Measurements from ENCODE around the gene SMIM31.

SMIM31 gene

DNA sequence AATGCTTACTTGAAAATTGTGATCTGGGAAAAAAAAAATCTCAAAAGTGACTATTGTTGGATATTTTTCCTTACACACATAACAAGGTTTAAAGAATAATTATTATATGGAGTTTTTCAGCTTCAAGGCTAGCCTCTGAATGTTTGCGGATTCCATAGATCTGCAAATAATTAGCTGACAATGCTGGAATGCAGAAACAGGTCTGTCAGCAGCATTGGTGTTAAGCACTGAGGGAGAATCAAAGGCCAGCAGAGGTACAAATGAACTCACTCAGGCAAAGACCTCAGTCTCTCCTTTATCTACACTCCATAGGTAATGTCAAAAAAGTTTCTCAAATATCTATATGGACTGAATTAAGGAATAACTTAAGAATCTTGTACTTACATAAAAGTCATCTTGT is 35.1 kb downstream of the SMIM31 start:
- no peak for DNase-seq

DNA sequence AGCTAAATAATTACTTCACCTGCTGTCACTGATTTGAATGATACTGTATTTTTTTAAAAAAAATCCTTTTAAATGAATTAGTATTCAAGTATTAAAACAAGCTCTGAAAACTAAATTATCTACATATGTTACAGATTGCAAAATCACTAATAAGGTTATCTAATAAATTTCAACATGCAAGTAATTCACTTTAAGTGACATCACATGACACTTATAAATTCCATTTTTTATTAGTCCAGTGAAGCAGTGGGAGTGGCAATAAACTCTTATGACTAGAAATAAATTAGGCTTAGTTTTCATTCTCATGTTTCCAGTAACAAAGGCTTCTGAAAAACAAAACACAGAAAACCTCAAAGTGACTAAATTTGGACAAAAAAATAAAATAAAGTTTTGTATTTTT is 36.3 kb downstream of the SMIM31 start:
- DNase-seq, result no peak

DNA sequence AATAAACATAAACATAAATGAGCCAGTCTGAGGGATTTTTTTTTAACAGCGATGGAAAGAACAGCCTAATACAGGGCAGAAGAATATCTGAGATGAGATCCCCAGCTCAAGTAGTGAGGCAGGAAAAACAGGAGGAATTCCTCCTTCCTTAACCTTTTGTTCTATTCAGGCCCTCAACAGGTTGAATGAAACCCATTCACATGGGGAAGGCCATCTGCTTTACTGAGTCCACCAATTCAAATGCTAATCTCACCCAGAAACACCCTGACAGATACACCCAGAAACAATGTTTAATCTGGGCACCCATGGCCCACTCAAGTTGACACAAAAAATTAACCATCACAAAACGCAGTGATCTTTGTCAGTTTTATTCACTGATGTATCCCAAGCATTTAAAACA is 45.5 kb downstream of the SMIM31 start:
- DNase-seq, result no peak

DNA sequence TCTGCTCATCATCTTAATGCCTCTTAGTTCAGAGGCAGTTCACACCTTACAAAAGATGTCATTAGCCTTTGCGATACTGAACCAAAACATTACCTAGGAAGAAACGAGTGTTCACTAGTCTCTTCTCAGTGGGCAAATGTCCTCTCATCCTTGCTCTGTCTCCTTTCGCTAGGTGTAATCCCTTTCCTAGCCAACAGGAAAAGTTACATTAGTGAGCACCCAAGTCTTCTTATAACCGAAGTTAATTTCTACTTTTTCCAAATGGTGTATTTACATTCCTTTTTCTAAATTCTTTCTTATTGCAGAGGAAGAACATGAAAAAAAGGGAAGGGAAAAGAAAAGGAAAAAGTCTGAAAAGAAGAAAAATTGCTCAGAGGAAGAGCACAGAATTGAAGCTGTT is 46.9 kb downstream of the SMIM31 start:
- DNase-seq, result no peak

DNA sequence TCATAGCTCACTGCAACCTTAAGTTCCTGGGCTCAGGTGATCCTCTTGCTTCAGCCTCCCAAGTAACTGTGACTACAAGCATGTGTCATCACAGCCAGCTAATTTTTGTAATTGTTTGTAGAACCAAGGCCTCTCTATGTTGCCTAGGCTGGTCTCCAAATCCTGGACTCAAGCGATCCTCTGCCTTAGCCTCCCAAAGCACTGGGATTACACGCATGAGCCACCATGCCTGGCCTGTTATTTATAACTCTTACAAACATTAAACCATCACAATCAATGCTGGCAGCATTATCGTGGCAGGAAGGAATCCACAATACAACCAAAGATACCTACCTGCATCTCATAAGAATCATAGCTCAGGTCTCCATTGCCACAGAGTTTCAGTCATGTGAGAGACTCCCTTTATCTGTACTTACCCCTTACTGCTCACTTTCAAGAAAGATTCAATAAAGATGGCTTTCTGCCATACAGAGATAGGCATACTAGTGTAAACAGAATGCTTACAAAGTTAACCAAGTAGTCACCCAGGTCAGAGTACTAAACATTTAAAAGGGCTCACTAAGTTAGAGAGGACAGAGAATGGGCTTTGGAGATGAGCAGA is 48.5 kb downstream of the SMIM31 start:
- DNase-seq, result no peak

DNA sequence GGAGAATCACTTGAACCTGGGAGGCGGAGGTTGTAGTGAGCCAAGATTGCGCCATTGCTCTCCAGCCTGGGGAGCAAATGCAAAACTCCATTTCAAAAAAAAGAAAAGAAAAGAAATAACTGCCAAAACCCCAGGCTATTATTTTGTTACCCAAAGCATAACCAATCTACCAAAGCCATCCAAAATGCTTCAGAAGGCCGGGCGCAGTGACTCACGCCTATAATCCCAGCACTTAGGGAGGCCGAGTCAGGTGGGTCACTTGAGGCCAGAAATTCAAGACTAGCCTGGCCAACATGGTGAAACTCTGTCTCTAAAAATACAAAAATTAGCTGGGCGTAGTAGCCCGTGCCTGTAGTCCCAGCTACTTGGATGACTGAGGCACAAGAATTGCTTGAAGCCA is 49.8 kb downstream of the SMIM31 start:
- DNase-seq, result no peak

DNA sequence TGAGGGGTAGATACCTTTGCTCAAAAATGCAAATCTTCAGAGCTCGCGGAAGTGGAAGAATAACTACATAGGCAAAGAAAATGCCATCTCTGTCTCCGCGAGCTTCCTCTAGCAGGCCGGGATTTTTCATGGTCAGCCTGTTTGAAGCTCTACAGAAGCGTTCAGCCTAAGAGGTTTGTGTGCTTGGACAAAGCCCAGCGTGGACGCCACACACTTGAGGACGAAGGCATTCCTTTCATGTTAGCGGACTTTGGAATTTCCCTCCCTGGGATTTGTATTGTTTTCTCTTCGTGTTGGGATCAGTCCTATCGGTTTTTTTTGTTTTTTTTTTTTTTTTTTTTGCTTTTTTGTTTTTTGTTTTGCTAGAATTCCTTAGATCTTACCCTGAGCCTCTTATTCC is 53.7 kb downstream of the SMIM31 start:
- DNase-seq, result no peak

DNA sequence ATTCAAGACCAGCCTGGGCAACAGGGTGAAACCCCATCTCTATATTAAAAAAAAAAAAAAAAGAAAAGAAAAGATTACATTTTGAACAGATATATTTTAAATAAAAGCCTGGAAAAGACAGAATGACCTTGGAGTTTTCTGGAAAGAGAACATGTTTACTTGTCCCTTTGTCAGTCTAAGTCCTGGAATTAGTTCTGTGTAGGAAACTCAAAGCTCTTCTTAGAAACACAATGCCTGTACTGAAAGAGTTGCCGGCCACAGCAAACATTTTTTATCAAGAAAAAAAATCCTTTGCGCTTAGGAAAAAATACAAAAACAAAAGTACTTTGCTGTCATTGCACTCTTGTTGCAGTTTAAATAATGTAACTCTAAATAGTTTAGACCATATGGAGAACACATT is 59.6 kb downstream of the SMIM31 start:
- no peak for DNase-seq

DNA sequence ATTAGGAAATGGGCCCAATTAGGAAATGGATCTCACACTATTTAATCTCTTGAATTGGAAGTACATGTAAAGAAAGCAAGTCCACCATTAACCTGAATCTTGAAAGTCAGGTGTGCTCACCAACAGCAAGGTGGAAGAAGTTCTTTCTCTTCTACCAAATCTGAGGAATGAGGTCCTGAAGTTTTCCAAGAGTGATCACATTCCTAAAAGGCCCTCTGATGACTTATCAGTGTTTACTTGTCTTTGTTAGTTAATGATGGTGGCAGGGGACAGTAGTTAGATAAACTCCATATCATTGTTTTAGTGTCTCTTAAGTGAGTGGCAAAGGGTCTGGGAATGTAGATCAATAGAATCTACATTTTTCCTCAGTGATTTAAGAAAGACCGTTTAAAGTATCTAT is 61.8 kb downstream of the SMIM31 start:
- DNase-seq, result no peak

DNA sequence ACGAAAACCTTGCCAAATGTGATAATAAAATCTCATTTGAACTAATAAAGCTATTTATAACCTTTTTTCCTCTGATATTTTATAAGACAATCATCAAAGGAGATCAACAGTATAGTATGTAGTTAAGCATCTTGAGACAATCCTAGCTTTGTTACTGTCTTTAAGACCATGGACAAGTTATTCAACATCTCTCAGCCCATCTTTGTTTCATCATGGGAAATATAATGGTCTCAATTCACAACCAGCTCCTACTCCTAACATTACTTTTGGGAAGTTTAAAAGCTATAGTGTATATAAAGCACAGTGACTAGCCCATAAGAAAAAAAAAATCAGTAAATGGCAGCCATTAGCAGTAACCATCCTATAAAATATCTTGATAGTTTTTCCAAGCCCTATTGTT is 65.4 kb downstream of the SMIM31 start:
- no peak for DNase-seq

DNA sequence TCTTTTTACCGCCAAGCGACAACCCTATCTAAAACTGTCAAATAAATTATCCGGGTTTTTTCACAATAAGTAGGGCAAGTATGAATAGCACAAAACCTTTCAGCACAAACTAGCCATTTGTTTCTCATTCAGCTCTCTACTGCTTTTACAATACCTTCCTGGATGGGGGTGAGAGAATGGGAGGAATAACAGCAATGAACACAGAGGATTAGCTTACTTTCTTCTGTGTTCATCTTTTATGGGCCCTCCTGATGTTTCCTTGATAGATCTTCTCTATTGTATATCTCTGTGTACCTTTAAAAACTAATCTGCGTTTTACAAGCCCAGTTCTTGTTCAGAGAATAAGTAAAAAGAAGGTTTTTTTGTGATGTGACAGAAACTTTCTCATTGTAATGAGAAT is 67.8 kb downstream of the SMIM31 start:
- DNase-seq, result no peak

DNA sequence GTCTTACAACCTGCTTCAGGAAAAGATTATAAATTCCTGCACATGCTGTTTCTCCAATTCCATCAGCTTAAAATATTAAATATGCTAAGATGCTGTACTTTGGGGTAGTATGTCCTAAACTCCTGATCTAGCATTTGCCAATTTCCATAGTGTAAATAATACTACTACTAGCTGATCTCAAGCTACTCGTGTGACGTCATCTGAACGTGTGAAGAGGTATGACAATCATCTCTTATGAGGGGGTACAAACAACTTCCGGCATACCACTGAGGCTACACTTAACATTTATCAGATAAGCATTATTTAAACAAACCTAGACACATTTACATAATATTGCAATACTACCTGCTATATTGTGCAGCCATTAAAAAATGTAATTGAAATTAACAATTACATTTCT is 70.7 kb downstream of the SMIM31 start:
- DNase-seq, result no peak

DNA sequence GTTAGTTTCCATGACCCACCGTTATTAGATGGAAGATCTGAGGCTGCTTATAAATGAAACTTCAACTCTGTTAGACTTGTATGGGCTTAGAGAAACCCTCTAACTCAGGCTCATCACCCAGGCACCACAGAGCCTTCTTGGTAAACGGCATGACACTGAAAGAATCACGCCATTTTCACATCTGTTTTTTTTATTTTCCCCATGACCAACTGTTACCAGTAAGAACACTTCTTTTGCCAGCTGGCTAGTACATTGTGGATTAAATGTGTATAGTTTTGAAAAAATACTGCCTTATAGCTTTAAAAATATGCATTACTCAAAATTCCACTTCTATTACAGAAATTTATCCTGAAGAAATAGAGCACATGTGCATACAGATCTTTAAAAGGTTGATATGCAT is 75.0 kb downstream of the SMIM31 start:
- no peak for DNase-seq

DNA sequence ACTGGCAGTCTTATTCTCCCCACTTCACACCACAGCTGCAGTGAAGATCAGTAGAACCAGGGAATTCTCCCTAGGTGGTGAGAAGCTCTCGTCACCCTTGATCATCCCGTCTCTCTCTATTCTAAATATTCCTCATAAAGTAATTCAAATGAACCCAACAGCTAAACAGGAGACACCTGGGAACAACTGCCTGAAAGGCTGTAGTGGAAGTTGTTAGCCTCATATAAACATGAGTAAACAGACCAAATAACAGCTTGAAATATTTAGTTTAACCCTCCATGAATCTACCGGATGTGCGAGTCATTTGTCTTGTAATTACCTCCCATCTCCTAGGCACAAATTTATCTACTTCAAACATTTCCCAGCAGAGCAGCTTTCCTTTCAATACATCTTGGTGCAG is 92.6 kb downstream of the SMIM31 start:
- DNase-seq, result no peak

DNA sequence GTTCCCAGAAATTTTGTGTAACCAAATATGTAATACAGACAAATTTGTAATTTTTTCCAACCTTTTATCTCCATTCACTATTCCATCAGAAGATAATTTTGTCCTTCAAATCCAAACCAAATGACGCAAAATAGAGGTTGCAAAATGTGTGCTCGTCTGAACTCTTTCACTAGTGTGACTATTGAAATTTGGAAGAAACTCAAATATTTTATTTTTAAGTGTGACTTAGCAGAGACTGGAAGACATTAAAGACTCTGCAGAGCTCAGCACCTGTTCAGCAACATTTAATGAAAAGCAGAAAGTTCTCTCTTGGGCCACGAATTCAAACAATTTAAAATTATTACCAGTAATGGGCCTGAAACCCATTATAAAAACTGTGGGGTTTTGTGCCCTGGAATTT is 93.1 kb downstream of the SMIM31 start:
- no peak for DNase-seq

DNA sequence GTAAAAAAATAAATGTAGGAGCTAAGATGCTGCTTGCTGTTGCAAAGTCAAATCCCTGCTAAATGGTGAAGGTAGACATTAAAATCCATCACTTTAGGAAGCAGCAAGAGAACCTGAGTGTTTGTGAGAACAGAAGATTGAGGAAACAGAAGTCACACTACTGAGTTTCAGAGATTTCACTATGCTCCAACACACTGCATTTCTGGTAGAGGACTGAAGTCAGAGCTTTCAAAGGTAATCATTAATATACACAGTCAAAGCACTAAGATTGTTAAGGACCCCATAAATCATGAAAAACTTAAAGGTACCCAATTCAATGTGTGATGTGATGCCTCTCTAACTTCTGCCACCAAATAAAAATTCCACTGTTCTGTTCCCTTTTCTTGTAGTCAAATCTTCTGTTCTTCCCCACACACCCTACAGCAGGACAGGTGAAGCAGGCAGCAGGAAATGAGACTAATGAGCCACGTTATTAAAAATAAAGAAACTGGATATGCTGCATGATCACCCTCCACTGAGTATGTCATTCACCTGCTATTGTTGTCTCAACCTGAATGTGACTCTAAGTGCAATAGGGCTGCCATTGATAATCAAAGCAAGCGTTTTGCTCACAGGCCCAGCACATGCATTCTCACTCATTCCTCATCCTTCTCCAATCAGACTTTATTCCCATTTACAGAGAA is 94.2 kb downstream of the SMIM31 start:
- no peak for DNase-seq
